Activated CD4-positive, alpha-beta memory T cell treated with anti-CD3 and anti-CD28 coated beads, Interleukin-2, amount 10 ng/mL, durations not matched to agents 7 days and 5 days (primary cell): ENCODE results near the gene OSBP. TPM values are rescaled to one million over a fixed set of nuclear protein-coding genes. Genes with fewer than 3 reads are reported as not detected.
"Not testable (repeated sequence)": the region's sequence is repeated elsewhere in the genome, so short reads cannot be mapped to it uniquely, and the experiment has no call there.

Source experiments
- CTCF ChIA-PET: fragments of 350-600 bp; sonication (Branson Sonifier 250); formaldehyde crosslinking; loops from one replicate; lab custom pipeline; 2021; ENCODE audit warnings: antibody characterized with exemption, inconsistent platforms; lab: Charles Lee
- POLR2A ChIA-PET: fragments of 350-600 bp; sonication (Branson Sonifier 250); formaldehyde crosslinking; loops from one replicate; lab custom pipeline; 2021; ENCODE audit warnings: antibody characterized with exemption; lab: Charles Lee
- DNase-seq: peaks from one replicate; pipeline ENCODE4 v3.0.0-alpha.2; 2020
- H3K27ac Mint-ChIP-seq: one replicate; pipeline ENCODE4 v1.8.0; 2021; ENCODE audit warnings: mild to moderate bottlenecking, mixed read lengths
- H3K27me3 Mint-ChIP-seq: one replicate; pipeline ENCODE4 v1.8.0; 2021; ENCODE audit warnings: mixed read lengths
- H3K36me3 Mint-ChIP-seq: one replicate; pipeline ENCODE4 v1.8.0; 2021; ENCODE audit warnings: low read depth, mixed read lengths
- H3K4me1 Mint-ChIP-seq: one replicate; pipeline ENCODE4 v1.8.0; 2021; ENCODE audit warnings: mixed read lengths
- H3K4me3 Mint-ChIP-seq: one replicate; pipeline ENCODE4 v1.8.0; 2021; ENCODE audit warnings: mild to moderate bottlenecking, mixed read lengths
- H3K9me3 Mint-ChIP-seq: one replicate; pipeline ENCODE4 v1.8.0; 2021; ENCODE audit warnings: mixed read lengths
- total RNA-seq, 2 experiments: library from RNA; stranded (reverse); gene quantifications; one replicate each; pipeline ENCODE4 v1.2.3, GENCODE V29; 2021

Gene OSBP
- total RNA-seq, 2 experiments from 2014 or later = 40.4 to 41.5 TPM

GRCh38 chr11:59548309-59548656 lies 67.3 kb downstream of the OSBP start:
- no peak for DNase-seq
- peaks cover 41% of the 10 kb centered on the region for H3K4me1 Mint-ChIP-seq
- POLR2A ChIA-PET = interaction anchor here (2.4 to 2.9 kb wide), 3 partner anchors 11 to 68 kb away, joined by 8 to 27 read pairs (median 9); partner anchors contain the start of gene OSBP
- H3K27ac Mint-ChIP-seq = no peak overlapping the region
- H3K36me3 Mint-ChIP-seq = peaks cover 8% of the 10 kb centered on the region
- H3K4me3 Mint-ChIP-seq = no peak overlapping the region
- H3K27me3 Mint-ChIP-seq = peaks cover 7% of the 10 kb centered on the region
- H3K9me3 Mint-ChIP-seq = no peaks in the 10 kb centered on the region
- CTCF ChIA-PET = interaction anchor here (2.9 kb wide), 1 partner anchor 11 kb away, joined by 18 read pairs; no protein-coding TSS in a partner anchor

GRCh38 chr11:59547605-59548308 lies 67.8 kb downstream of the OSBP start:
- H3K9me3 Mint-ChIP-seq, H3K27me3 Mint-ChIP-seq, DNase-seq, POLR2A ChIA-PET, H3K4me3 Mint-ChIP-seq, H3K36me3 Mint-ChIP-seq, H3K27ac Mint-ChIP-seq: not testable (repeated sequence)
- peaks cover 39% of the 10 kb centered on the region for H3K4me1 Mint-ChIP-seq
- CTCF ChIA-PET = interaction anchor here (1.5 kb wide), 1 partner anchor 10 kb away, joined by 5 read pairs; no protein-coding TSS in a partner anchor

GRCh38 chr11:59545179-59546020 lies 70.2 kb downstream of the OSBP start:
- H3K4me1 Mint-ChIP-seq = peaks cover 24% of the 10 kb centered on the region
- peaks cover 8% of the 10 kb centered on the region for H3K36me3 Mint-ChIP-seq
- no peak overlapping the region for H3K27ac Mint-ChIP-seq
- ChIA-PET POLR2A (no interaction called here), CTCF (no interaction called here)
- peaks cover 4% of the 10 kb centered on the region for H3K27me3 Mint-ChIP-seq
- peak; percentile 34 for DNase-seq
- H3K9me3 Mint-ChIP-seq = no peaks in the 10 kb centered on the region
- no peak overlapping the region for H3K4me3 Mint-ChIP-seq

GRCh38 chr11:59544869-59545178 lies 70.8 kb downstream of the OSBP start:
- H3K4me3 Mint-ChIP-seq = no peak overlapping the region
- no peak for DNase-seq
- ChIA-PET CTCF (no interaction called here), POLR2A (no interaction called here)
- peaks cover 8% of the 10 kb centered on the region for H3K36me3 Mint-ChIP-seq
- no peaks in the 10 kb centered on the region for H3K9me3 Mint-ChIP-seq
- no peak overlapping the region for H3K27ac Mint-ChIP-seq
- H3K4me1 Mint-ChIP-seq = peaks cover 24% of the 10 kb centered on the region
- peaks cover 4% of the 10 kb centered on the region for H3K27me3 Mint-ChIP-seq

- H3K36me3 Mint-ChIP-seq, H3K27ac Mint-ChIP-seq, DNase-seq, H3K9me3 Mint-ChIP-seq, H3K4me3 Mint-ChIP-seq, POLR2A ChIA-PET, CTCF ChIA-PET, H3K27me3 Mint-ChIP-seq: not testable (repeated sequence)
- peaks cover 14% of the 10 kb centered on the region for H3K4me1 Mint-ChIP-seq
Observed at GRCh38 chr11:59543713-59544112, 71.9 kb downstream of the OSBP start.

GRCh38 chr11:59542142-59542810 lies 73.3 kb downstream of the OSBP start:
- ChIA-PET CTCF (no interaction called here), POLR2A (no interaction called here)
- Mint-ChIP-seq H3K9me3 (no peaks in the 10 kb centered on the region), H3K27me3 (peaks cover 4% of the 10 kb centered on the region), H3K4me1 (peaks cover 17% of the 10 kb centered on the region), H3K4me3 (no peak overlapping the region), H3K27ac (no peak overlapping the region), H3K36me3 (peaks cover 8% of the 10 kb centered on the region)
- no peak for DNase-seq

- Mint-ChIP-seq H3K4me3 (no peak overlapping the region), H3K9me3 (no peaks in the 10 kb centered on the region), H3K27ac (no peak overlapping the region), H3K4me1 (peaks cover 10% of the 10 kb centered on the region), H3K27me3 (peaks cover 2% of the 10 kb centered on the region), H3K36me3 (no peaks in the 10 kb centered on the region)
- ChIA-PET CTCF (no interaction called here), POLR2A (no interaction called here)
- no peak for DNase-seq
Observed at GRCh38 chr11:59534676-59535075, 80.9 kb downstream of the OSBP start.

GRCh38 chr11:59532620-59533019 lies 83.0 kb downstream of the OSBP start:
- Mint-ChIP-seq H3K36me3 (no peaks in the 10 kb centered on the region), H3K27me3 (peaks cover 2% of the 10 kb centered on the region), H3K9me3 (no peaks in the 10 kb centered on the region), H3K4me3 (no peak overlapping the region), H3K4me1 (peaks cover 6% of the 10 kb centered on the region), H3K27ac (no peak overlapping the region)
- ChIA-PET POLR2A (no interaction called here), CTCF (interaction anchor here (1.3 kb wide), 1 partner anchor 387 kb away, joined by 4 read pairs; no protein-coding TSS in a partner anchor)
- no peak for DNase-seq

GRCh38 chr11:59528711-59529110 lies 86.9 kb downstream of the OSBP start:
- H3K4me1 Mint-ChIP-seq = no peaks in the 10 kb centered on the region
- H3K4me3 Mint-ChIP-seq = no peak overlapping the region
- CTCF ChIA-PET = interaction anchor here (0.6 to 2.3 kb wide), 2 partner anchors 9 to 763 kb away, joined by 3 to 9 read pairs; no protein-coding TSS in a partner anchor
- no peaks in the 10 kb centered on the region for H3K9me3 Mint-ChIP-seq
- no peak overlapping the region for H3K27ac Mint-ChIP-seq
- DNase-seq = no peak
- no peaks in the 10 kb centered on the region for H3K36me3 Mint-ChIP-seq
- H3K27me3 Mint-ChIP-seq = peaks cover 6% of the 10 kb centered on the region
- POLR2A ChIA-PET = no interaction called here

Other genes with a start within 250 kb of the OSBP start
- not detected for gene OR5A2, start 189.4 kb downstream of the OSBP start, total RNA-seq
- gene OR5A1, start 179.3 kb downstream of the OSBP start, total RNA-seq = not detected
- gene OR4D6, start 158.8 kb downstream of the OSBP start, total RNA-seq = not detected
- gene OR4D10, start 142.5 kb downstream of the OSBP start, total RNA-seq = not detected
- not detected for gene OR4D11, start 112.2 kb downstream of the OSBP start, total RNA-seq
- not detected for gene OR4D9, start 104.2 kb downstream of the OSBP start, total RNA-seq
- 10 to 100 TPM; 56.4 to 56.8 TPM for gene PATL1, start 53.3 kb upstream of the OSBP start, total RNA-seq
- gene OR10V1, start 98.1 kb upstream of the OSBP start, total RNA-seq = not detected
- gene STX3, start 139.6 kb upstream of the OSBP start, total RNA-seq = 10 to 100 TPM; 89.1 to 92.3 TPM
- gene MRPL16, start 195.0 kb upstream of the OSBP start, total RNA-seq = 10 to 100 TPM; 77.0 to 77.7 TPM
- not detected for gene CBLIF, start 229.7 kb upstream of the OSBP start, total RNA-seq